Activated CD4-positive, alpha-beta T cell treated with anti-CD3 and anti-CD28 coated beads, Interleukin-2, amount 50 U/mL, for 16 hours (primary cell): ENCODE results near the gene TRPT1.
A peak's percentile ranks its signal among the peaks of the same experiment; 100 is the strongest.

Source experiments
- DNase-seq: peaks from one replicate; pipeline ENCODE4 v3.0.0-alpha.2; 2020

Gene TRPT1

GRCh38 chr11:64244107-64244506, 18.1 kb upstream of the TRPT1 start:
- DNase-seq, result no peak

GRCh38 chr11:64243236-64243854, 17.4 kb upstream of the TRPT1 start:
- no peak for DNase-seq

GRCh38 chr11:64241491-64242374, 15.7 kb upstream of the TRPT1 start:
- DNase-seq, result peak; percentile 39

GRCh38 chr11:64241241-64241490, 15.2 kb upstream of the TRPT1 start:
- peak; percentile 100 for DNase-seq

- peak; percentile 98 for DNase-seq
Observed at GRCh38 chr11:64240435-64241240, 14.7 kb upstream of the TRPT1 start, which contains the start of gene FKBP2. Gene FKBP2 (plus strand): TSS chr11:64241095. CDS start chr11:64242388, 1,293 bp downstream.

GRCh38 chr11:64239662-64240434, 13.9 kb upstream of the TRPT1 start:
- no peak for DNase-seq

GRCh38 chr11:64238999-64239398, 13.0 kb upstream of the TRPT1 start:
- DNase-seq, result no peak

- DNase-seq, result no peak
Observed at GRCh38 chr11:64238076-64238475, 12.1 kb upstream of the TRPT1 start.

GRCh38 chr11:64237484-64237951, 11.5 kb upstream of the TRPT1 start:
- no peak for DNase-seq

GRCh38 chr11:64235437-64236161, 9.6 kb upstream of the TRPT1 start:
- no peak for DNase-seq

- no peak for DNase-seq
Observed at GRCh38 chr11:64234647-64235379, 8.8 kb upstream of the TRPT1 start.

- DNase-seq, result peak; percentile 73
Observed at GRCh38 chr11:64233913-64234586, 8.1 kb upstream of the TRPT1 start, which contains the start of gene VEGFB. Gene VEGFB (plus strand): TSS chr11:64234584. CDS start chr11:64234834, 250 bp downstream.

GRCh38 chr11:64232967-64233315, 7.0 kb upstream of the TRPT1 start:
- no peak for DNase-seq

GRCh38 chr11:64232182-64232966, 6.4 kb upstream of the TRPT1 start:
- no peak for DNase-seq

- no peak for DNase-seq
Observed at GRCh38 chr11:64231546-64231945, 5.6 kb upstream of the TRPT1 start.

- no peak for DNase-seq
Observed at GRCh38 chr11:64230985-64231365, 5.0 kb upstream of the TRPT1 start.

- DNase-seq, result peak; percentile 90
Observed at GRCh38 chr11:64230171-64230984, 4.4 kb upstream of the TRPT1 start, which contains the start of gene DNAJC4. Gene DNAJC4 (plus strand): TSS chr11:64230548. CDS start chr11:64230855, 307 bp downstream.

- DNase-seq, result no peak
Observed at GRCh38 chr11:64229744-64230170, 3.8 kb upstream of the TRPT1 start.
